ENCODE results near the gene SERPINB6.

Gene SERPINB6

DNA sequence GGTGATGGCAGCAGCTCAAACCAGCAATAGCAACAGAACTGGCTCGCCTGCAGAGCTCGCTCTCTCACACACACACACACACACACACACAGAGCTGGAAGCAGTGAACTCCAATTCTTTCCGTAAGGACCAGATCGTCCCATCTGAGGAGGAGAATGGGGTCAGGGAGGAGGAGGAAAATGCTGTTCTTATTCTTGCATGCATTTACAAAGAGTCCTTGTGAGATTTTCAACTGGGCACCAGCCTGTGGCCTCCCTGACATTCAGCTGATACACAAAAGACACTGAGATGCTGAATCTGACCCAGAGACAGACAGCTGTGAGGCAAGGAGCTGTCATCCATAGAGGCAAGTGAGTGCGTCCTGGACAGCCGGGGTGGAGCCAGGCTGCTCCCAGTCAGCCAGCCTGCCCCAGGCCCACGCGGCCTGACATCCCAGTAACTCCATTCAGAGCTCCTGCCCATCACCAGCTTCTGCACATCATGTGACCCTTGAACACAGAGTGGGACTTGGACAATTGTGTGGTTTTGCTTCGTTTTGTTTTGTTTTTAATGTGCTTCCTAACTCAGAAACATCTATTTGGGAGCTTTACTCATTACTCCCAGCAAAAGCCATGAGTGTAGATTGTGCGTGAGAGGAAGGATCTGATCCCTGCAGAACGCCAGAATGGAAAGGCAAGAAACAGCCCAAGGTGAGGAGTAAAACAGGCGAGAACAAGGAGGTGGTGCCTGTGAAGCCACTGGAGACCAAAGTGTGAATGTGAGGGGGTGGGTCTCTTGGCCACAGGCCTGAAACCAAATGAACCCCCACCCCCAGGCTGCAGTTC is 70.3 kb downstream of the SERPINB6 start:
- Histone ChIP-seq H3K27ac (peak overlapping the region in 12 of 21 experiments; percentile 3 to 92 (median 38)), H3K4me3 (peak overlapping the region in 6 of 7 experiments; percentile 14 to 69 (median 52))

DNA sequence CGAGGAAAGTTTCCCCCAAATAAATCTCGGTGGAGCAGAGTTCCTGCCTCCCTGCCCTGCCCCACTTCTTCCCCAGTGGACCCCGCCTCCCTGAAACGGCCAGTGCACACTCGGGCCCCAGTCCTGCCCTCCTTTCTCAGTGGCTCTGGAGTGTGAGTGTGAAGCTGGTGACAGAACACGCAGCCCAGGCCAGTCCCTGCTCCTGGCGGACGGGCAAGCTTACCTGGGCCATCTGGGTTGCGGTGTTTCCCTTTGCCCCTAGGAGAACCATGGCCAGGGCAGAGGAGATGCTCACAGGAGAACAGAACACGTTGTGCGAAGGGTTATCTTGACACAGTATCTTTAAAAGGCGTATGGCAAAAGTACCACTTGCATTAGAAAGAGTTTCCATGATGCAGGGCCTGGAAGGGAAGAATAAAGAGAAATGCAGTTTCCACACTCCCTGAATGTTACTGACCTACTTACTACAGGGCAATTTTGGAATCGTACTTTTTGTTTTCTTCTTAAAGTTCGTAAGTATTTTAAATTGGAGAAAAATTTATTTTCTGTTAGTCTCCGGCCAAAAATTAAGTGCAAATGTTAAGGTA is 71.1 kb downstream of the SERPINB6 start:
- peak overlapping the region in 2 of 7 experiments; percentile 15 to 50 for H3K4me3 ChIP-seq
- H3K27ac ChIP-seq, result peak overlapping the region in 10 of 21 experiments; percentile 3 to 92 (median 44)

- Histone ChIP-seq H3K27ac (peak overlapping the region in 5 of 21 experiments; percentile 3 to 92 (median 26)), H3K4me3 (peak overlapping the region in 1 of 7 experiments; percentile 15)
Observed at GRCh38 chr6:2899596-2899995, 71.8 kb downstream of the SERPINB6 start.

Measured in skin epidermis (tissue), 12 donors.